Measurements from ENCODE around the gene OXNAD1.

GRCh38 chr3:16308727-16309126 is 43.7 kb downstream of the OXNAD1 start:
- TF ChIP-seq CTCF (IDR thresholded peaks at IDR 0.05): no peak
- no peak for TF ChIP-seq POLR2A (IDR thresholded peaks at IDR 0.05)
- no peak for TF ChIP-seq EP300 (IDR thresholded peaks at IDR 0.05)
